K562 treated with DMSO at 1 percent for 12 hours (cell line): ENCODE measurements around the gene SNUPN. TPM values are rescaled to one million over a fixed set of nuclear protein-coding genes. Genes with fewer than 3 reads are reported as not detected.

Experiments used
- total RNA-seq: library from RNA; unstranded; fragments of 300-600 nt; gene quantifications from 2 replicates; pipeline ENCODE4 v1.2.3, GENCODE V29; 2022; ENCODE audit not compliant: insufficient read depth

SNUPN gene
- total RNA-seq = 15.5 and 32.0 TPM in 2 replicates

DNA sequence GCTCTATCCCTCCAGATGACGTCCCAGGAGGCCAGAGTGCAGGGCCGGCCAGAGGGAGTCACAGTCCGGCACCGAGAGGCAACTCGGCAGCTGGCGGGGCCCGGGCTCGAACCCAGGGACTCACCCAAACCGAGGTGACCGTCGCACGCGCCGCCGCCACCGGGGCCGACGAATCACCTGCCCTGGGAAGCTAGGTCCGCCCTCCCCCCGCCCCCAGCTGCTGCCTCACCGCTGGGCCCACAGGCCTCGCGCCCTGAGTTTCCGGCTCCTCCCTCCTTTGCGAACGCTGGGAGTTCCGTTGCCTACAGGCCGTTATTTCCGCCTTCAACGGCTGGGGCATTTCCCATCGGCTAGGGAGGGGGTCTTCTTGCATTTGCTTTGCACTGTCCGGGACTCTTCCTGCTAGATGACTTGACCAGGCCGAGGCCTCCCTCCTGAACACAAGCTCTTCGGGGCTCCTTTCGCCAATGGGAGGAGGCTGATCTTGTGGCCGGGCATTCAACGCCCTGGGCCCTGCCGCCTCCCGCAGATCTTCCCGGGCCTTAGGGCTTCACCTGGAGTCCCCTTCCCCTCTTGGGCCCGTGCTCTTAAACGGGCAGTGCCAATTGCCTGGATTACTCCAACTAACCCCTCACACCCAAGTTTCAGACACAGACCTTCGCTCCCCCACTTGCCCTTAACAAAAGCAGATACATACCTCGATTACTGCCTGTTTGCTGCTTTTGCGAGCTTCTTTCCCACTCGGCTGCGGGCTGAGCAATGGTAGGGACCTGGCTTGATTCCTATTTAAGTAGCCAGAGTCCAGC lies at the start of gene SNUPN:
SNUPN (minus strand) TSS at position 184 of the 806 bp plus-strand sequence. CDS start 4,674 bp downstream, outside the sequence.

DNA sequence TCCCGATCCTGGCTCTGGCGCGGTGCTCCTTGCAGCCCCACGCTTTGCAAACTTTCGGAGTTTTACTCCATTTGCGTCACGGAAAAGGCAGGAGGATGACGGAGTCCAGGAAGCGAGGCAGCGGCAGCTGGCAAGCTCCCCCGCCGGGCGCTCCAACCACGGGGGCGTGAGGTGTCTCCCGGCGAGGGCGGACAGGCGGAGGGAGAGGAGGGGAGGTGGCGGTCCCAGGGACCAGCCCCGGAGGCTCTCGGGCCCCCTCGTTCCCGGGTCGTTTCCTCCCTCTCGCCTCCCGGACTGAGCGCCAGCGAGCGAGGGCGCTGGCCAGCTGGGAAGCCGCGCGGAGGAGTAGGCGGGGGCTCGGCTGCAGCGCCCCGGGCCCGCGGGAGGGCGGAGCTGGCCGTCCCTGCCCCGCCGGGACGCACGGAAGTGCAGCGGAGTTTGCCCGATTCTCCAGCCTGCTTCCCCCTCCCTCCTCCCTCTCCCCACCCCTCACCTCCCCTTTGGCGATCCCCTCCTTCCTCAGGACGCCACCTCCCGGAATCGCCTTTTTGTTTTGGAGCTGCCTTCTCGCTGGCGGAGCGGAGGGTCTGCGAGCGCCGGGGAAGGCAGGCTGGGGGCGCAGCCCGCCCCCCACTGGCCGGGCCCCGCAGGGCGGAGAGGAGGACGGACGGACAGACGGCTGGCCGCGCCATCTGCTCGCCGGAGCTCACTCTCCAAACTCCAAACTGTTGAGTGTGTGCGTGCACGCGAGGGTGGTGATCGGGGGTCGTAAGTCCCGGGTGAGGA lies 22.0 kb upstream of the SNUPN start, which contains the start of gene SNX33:
SNX33 (plus strand) TSS at position 543 of the 786 bp plus-strand sequence. CDS start 1,191 bp downstream, outside the sequence.

DNA sequence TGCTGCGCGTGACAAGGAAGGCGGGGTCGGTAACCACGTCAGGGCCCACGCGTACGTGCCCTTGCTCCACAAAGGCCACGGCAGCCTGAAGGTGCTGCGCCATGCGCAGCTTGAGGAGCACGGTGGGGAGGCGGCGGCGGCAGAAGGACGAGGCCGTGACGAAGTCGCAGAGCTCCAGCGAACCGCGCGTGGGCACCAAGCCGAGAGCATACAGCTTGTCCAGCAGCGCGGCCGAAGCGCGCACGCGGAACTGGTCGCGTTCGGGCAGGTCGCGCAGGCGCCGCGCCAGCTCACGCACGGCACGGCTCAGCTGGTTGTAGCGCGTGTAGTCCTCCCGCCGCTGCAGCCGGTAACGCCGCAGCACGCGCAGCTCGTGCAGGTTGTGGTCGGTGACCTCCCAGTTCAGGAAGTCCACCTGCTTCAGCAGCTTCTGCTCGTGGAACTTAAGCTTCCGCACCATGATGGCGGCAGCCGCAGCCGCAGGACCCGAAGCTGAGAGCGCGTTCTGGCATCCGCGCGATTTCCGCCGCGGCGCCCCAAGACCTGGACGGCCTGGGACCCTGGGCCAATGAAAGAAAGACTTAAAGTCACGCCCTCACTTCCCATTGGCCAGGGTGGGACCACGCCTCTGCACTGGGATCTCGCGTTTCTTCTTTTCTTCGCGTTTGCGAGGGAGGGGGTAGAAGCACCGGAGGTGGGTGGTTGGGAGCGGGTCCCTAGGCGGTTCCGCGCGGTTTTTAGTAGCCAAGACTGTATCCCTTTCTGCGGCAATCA lies 14.4 kb upstream of the SNUPN start, which contains the start of gene IMP3:
IMP3 (minus strand) TSS at position 516 of the 774 bp plus-strand sequence; CDS start at position 460, 56 bp downstream.

DNA sequence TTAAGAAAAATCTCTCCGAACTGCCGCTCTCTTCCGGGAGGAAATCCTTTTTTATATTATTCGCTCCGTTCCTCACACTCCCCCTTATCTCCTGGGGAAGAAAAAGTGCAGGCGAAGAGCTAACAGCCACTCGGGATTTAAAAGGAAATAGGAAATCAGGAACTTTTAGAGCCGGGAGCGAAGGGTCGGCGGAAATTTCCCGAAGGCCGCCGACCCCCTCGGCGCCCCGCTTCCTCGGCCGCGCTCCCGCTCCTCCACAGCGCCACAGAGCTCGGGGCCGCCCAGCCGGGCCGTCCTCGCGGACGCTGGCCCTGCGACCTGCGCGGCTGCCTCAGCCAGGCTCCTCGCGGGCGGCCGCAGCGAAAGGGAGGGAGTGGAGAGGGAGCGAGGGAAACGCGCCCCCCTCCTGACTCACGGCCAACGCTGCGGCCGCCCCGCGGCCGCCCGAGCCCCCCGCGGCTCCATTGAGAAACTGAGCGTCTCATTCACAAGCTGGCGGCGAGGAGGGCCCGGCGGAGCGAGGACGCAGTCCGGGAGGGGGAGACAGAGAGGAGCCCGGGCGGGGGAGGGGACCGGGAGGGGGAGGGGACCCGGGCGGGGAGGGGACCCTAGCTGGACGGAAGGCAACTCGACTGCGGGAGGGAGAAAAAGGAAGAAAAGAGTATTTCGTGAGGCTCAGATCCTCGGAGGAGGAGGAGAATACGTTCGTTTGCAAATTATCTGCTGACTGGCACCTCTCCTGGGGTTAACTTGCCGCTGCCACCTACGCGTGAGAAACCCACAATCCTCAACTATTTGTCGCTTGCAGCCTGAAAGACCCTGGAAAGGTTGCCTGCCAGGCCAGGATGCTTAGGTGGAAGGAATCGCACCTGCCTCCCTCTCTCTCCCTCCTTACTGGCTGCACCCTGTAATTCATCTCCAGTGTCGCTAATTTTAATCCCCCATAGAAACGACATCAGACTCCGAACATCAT lies 46.3 kb downstream of the SNUPN start, which contains the start of gene PTPN9:
PTPN9 (minus strand) TSS at position 368 of the 973 bp plus-strand sequence. CDS start 539 bp downstream, outside the sequence.

Other genes with a start within 250 kb of the SNUPN start
- 9.1 and 32.6 TPM in 2 replicates for gene SIN3A, start 174.0 kb downstream of the SNUPN start, total RNA-seq
- 13.3 and 28.2 TPM in 2 replicates for gene PTPN9, start 46.4 kb downstream of the SNUPN start, total RNA-seq
- 191 and 208 TPM in 2 replicates for gene IMP3, start 14.5 kb upstream of the SNUPN start, total RNA-seq
- 8.7 and 19.4 TPM in 2 replicates for gene SNX33, start 22.2 kb upstream of the SNUPN start, total RNA-seq
- gene CSPG4, start 87.1 kb upstream of the SNUPN start, total RNA-seq = 0.35 TPM in 1 of 2 replicates, not detected in the other
- gene UBE2Q2, start 217.7 kb upstream of the SNUPN start, total RNA-seq = 3.4 and 10.3 TPM in 2 replicates